PFSK-1 (cell line): ENCODE data around the gene RNF41.

Source experiments
- FOXP2 ChIP-seq: optimal IDR thresholded peaks from 2 replicates; pipeline ENCODE3; 2011; ENCODE audit warnings: borderline replicate concordance, control low read depth, inconsistent platforms; ENCODE audit not compliant: insufficient read depth; ENCODE audit errors: extremely low read length, extremely low read depth
- POLR2AphosphoS5 ChIP-seq: IDR thresholded peaks from 2 replicates; pipeline ENCODE4 v1.6.1; 2012; ENCODE audit warnings: low read depth, mild to moderate bottlenecking, control low read depth, low read length, moderate library complexity
- SIN3A ChIP-seq: IDR thresholded peaks from 2 replicates; pipeline ENCODE4 v1.6.1; 2012; ENCODE audit warnings: mild to moderate bottlenecking, low read length, moderate library complexity, borderline replicate concordance; ENCODE audit not compliant: insufficient read depth
- TAF1 ChIP-seq: IDR thresholded peaks from 2 replicates; pipeline ENCODE4 v1.6.1; 2012; ENCODE audit warnings: low read length, control low read depth, borderline replicate concordance; ENCODE audit not compliant: insufficient read depth
- TF ChIP-seq, protein P1 (sequence below), 2 experiments: IDR thresholded peaks; 2 replicates each; pipeline versions ENCODE4 v1.6.1 to v1.8.0; 2011 to 2012; ENCODE audit warnings: low read depth in 2 of 2, low read length in 2 of 2, control low read depth in 1 of 2, inconsistent platforms in 1 of 2, mild to moderate bottlenecking in 1 of 2, moderate library complexity in 1 of 2; ENCODE audit not compliant: insufficient read depth in 1 of 2

RNF41 gene

DNA sequence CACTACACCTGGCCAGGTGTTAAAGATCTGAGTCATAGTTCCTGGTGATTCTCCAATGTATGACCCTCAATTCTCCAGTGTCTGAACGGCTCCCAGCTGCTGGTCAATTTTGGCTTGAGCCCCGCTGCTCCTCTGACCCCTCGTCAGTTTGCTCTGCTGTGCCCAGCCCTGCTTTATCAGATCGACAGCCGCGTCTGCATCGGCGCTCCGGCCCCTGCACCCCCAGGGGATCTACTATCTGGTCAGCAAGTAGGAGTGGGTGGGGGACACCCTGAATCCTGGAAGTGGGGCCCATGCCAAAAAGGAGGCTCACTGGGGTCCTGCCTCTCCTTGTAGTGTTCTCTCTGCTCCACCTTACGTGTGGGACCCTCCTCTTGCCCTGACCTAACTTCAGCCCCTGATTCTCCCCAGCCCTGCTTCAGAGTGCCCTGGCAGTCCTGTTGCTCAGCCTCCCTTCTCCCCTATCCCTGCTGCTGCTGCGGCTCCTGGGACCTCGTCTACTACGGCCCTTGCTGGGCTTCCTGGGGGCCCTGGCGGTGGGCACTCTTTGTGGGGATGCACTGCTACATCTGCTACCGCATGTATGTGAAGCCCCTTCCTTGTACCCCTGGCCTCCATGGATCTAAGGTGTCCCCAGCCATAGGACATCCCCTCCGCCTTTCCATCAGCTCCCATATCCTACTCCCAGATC lies 13.2 kb upstream of the RNF41 start:
- TF ChIP-seq FOXP2, result no peak
- no peak for TF ChIP-seq SIN3A
- no peak for TF ChIP-seq POLR2AphosphoS5
- TF ChIP-seq TAF1, result no peak
- TF ChIP-seq, protein P1, sequence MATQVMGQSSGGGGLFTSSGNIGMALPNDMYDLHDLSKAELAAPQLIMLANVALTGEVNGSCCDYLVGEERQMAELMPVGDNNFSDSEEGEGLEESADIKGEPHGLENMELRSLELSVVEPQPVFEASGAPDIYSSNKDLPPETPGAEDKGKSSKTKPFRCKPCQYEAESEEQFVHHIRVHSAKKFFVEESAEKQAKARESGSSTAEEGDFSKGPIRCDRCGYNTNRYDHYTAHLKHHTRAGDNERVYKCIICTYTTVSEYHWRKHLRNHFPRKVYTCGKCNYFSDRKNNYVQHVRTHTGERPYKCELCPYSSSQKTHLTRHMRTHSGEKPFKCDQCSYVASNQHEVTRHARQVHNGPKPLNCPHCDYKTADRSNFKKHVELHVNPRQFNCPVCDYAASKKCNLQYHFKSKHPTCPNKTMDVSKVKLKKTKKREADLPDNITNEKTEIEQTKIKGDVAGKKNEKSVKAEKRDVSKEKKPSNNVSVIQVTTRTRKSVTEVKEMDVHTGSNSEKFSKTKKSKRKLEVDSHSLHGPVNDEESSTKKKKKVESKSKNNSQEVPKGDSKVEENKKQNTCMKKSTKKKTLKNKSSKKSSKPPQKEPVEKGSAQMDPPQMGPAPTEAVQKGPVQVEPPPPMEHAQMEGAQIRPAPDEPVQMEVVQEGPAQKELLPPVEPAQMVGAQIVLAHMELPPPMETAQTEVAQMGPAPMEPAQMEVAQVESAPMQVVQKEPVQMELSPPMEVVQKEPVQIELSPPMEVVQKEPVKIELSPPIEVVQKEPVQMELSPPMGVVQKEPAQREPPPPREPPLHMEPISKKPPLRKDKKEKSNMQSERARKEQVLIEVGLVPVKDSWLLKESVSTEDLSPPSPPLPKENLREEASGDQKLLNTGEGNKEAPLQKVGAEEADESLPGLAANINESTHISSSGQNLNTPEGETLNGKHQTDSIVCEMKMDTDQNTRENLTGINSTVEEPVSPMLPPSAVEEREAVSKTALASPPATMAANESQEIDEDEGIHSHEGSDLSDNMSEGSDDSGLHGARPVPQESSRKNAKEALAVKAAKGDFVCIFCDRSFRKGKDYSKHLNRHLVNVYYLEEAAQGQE (IDR thresholded peaks at IDR 0.05; ENCODE audit: insufficient read depth in 1 of 2, low read depth in 2 of 2, low read length in 2 of 2), result no peak

DNA sequence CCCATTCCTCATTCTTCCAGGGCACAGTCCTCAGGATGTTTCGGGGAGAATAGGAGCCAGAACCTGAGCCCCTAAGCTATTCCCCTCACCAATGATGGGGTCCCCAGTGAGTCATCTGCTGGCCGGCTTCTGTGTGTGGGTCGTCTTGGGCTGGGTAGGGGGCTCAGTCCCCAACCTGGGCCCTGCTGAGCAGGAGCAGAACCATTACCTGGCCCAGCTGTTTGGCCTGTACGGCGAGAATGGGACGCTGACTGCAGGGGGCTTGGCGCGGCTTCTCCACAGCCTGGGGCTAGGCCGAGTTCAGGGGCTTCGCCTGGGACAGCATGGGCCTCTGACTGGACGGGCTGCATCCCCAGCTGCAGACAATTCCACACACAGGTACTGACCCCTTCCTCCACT lies 9.5 kb upstream of the RNF41 start:
- TF ChIP-seq TAF1 (no peak), POLR2AphosphoS5 (no peak), SIN3A (no peak), FOXP2 (no peak)
- TF ChIP-seq, protein P1 (IDR thresholded peaks at IDR 0.05; ENCODE audit: insufficient read depth in 1 of 2, low read depth in 2 of 2, low read length in 2 of 2), result no peak

DNA sequence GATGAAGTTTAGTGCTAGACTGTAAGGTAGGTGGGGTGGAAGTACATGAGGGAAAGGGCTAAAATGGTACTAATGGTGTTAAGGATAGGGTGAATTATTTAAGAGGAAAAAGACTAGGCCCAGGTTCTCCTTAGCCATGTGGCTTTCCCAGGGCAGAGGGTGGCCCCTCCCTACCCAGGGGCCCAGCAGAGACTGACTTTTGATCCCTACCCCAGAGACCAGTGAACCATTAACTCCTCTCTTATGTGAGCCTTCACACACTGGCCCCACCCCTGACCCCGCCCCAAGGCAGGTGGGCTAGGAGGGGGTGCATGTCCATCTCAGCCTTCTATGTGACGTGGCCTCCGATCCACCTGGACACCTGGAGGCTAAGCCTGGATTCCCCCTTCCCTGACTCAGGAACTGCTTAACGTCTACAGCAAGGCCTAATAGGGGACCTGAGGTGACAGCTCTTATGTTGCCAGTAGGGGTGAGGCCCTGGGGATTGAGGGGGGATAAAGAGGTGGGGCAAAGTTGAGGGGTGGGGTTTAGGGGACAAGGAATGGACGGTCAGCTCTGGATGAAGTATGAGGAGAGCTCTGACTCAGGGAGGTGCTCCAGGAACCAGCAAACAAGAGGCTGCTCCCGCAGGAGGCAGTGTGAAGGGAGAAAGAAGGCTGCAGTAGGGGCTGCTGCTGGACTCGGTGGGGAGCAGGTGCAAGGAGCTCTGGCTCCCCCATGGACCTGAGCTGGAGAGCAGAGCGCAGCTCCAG lies 8.9 kb upstream of the RNF41 start:
- TF ChIP-seq FOXP2, result no peak

DNA sequence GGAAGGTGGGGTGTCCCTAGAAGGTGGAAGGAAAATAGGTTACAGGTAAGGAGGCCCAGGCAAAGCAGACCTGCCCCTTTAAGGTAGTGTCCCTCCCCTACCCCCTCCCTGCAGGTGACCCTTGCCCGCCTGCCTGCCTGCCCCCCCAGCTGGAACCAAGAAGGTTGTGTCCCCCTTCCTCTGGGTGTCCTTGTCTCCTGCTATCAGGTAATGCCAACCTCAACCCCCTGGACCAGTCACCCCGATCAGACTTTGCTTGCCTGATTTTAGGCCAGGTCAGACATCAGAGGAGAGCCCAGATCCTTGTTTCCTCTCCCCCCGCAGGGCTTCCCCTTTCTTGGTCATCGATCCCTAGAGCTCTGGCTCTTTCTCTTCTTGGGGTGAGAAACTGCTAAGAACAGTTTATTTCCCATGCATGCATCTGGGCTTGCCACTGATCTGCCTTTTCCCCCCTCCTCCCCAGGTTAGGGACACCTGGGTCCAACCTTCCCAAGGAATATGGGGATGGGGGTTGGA lies 8.3 kb upstream of the RNF41 start, which contains the start of gene SLC39A5:
Gene SLC39A5, plus strand, starts transcription at position 136 of the 516 bp plus-strand sequence. CDS start 1,224 bp downstream, outside the sequence.
- TF ChIP-seq SIN3A (no peak), TAF1 (no peak), POLR2AphosphoS5 (no peak), FOXP2 (no peak)
- TF ChIP-seq, protein P1 (IDR thresholded peaks at IDR 0.05; ENCODE audit: insufficient read depth in 1 of 2, low read depth in 2 of 2, low read length in 2 of 2), result no peak

DNA sequence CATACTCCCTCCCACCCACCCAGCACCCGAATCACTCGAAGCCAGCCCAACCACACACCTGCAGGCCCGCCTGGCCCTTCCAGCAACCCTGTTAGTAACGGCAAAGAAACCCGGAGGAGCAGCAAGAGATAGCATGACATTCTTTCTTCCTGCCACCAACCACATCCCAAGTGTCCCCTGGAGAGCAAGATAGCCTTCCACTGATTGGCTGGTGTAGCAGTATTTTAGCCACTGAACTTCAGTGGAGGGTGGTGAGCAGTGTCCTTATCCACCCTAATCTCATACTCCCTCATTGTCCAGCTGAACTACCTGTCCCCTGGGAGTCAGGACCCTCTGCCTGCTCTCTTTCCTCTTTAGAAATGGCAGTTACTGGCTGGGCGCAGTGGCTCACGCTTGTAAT lies 7.4 kb upstream of the RNF41 start:
- TF ChIP-seq FOXP2, result no peak

DNA sequence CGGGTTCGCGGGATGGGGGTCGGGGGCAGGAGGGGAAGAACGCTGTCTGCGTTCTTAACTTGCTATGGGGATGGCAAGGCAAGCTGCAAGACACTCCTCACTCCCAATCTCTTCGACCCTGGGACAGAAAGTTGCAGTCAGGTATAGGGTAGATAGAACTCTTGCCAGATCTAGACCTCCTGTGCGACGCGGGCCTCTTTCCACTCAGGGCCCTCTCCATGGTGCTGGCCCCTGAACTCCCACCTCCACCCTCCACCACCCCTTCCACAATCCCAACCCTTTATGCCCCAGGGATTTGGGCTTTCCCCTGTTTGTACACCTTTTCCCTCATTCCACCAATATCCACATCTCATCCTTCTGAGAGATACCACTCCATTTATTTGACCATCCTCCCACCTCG lies 3.2 kb upstream of the RNF41 start:
- TF ChIP-seq SIN3A, result no peak
- TF ChIP-seq, protein P1 (IDR thresholded peaks at IDR 0.05; ENCODE audit: insufficient read depth in 1 of 2, low read depth in 2 of 2, low read length in 2 of 2), result peak; percentile 80 to 90
- TF ChIP-seq TAF1, result no peak
- no peak for TF ChIP-seq POLR2AphosphoS5
- TF ChIP-seq FOXP2, result no peak
